ENCODE data around the gene XPO6. TPM values are rescaled to one million over a fixed set of nuclear protein-coding genes. Genes with fewer than 3 reads are reported as not detected.
"Not testable (repeated sequence)": the region's sequence is repeated elsewhere in the genome, so short reads cannot be mapped to it uniquely, and the experiment has no call there.

Gene XPO6
- total RNA-seq, 1 donor from 2014 or later = 72.7 TPM

DNA sequence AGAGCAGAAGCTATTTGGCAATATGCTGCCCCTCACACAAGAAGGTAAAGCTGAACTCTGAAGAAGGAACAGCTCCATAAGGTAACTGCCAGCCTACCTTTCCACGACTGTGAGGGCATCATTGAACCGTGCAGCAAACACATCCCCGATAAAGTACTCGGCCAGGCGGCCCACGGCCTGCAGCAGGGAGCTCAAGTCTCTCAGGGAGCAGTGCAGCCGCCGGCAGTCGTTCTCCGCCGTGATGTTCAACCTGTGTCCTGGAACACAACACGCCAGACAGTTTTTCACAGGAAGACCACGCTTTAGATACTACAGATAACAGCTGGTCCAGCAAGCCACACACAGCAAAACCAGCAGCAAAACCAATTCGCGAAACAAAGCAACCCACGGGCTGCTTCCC lies 86.2 kb downstream of the XPO6 start:
- H3K4me3 ChIP-seq = no peak overlapping the region
- H3K36me3 ChIP-seq = peaks cover 0 to 61% of the 10 kb centered on the region in 2 donors
- TF ChIP-seq, protein P1, sequence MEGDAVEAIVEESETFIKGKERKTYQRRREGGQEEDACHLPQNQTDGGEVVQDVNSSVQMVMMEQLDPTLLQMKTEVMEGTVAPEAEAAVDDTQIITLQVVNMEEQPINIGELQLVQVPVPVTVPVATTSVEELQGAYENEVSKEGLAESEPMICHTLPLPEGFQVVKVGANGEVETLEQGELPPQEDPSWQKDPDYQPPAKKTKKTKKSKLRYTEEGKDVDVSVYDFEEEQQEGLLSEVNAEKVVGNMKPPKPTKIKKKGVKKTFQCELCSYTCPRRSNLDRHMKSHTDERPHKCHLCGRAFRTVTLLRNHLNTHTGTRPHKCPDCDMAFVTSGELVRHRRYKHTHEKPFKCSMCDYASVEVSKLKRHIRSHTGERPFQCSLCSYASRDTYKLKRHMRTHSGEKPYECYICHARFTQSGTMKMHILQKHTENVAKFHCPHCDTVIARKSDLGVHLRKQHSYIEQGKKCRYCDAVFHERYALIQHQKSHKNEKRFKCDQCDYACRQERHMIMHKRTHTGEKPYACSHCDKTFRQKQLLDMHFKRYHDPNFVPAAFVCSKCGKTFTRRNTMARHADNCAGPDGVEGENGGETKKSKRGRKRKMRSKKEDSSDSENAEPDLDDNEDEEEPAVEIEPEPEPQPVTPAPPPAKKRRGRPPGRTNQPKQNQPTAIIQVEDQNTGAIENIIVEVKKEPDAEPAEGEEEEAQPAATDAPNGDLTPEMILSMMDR (IDR thresholded peaks at IDR 0.05) = no peak
- TF ChIP-seq POLR2A (IDR thresholded peaks at IDR 0.05) = no peak
- no peak for TF ChIP-seq POLR2AphosphoS5 (IDR thresholded peaks at IDR 0.05; ENCODE audit: insufficient read depth in 1 of 2, low read depth in 1 of 2)
- no peaks in the 10 kb centered on the region for H3K9me3 ChIP-seq
- DNase-seq (ENCODE audit: extremely low spot score in 2 of 2) = no peak
- intact Hi-C loops (cut with DNase I) = no loop called here
- no peaks in the 10 kb centered on the region for H3K27me3 ChIP-seq
- no peak overlapping the region for H3K27ac ChIP-seq
- peaks cover 11% of the 10 kb centered on the region for H3K4me1 ChIP-seq

DNA sequence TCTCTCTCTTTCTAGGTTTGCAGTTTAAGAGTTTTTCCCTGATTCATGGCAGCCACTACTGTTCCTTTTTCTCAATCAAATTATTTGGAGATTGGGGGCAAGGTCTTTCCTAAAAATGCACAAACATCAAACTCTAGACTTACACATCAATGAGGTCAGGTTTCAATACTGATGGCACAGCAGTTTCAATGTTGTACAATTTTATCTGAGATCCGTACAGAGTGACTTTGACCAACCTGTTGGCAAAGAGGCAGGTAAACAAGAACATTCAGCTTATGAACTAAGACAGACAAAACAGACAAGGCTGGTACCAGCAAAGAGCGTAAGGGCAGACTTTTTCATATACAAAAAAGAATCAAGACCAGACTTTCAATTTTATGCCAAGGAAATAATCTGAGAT lies 90.2 kb downstream of the XPO6 start:
- Histone ChIP-seq H3K27ac (no peak overlapping the region), H3K27me3 (no peaks in the 10 kb centered on the region), H3K4me3 (no peak overlapping the region), H3K4me1 (no peaks in the 10 kb centered on the region), H3K36me3 (peaks cover 0 to 91% of the 10 kb centered on the region in 2 donors), H3K9me3 (no peaks in the 10 kb centered on the region)
- intact Hi-C loops (cut with DNase I) = no loop called here
- DNase-seq (ENCODE audit: extremely low spot score in 2 of 2) = no peak
- no peak for TF ChIP-seq POLR2AphosphoS5 (IDR thresholded peaks at IDR 0.05; ENCODE audit: insufficient read depth in 1 of 2, low read depth in 1 of 2)

DNA sequence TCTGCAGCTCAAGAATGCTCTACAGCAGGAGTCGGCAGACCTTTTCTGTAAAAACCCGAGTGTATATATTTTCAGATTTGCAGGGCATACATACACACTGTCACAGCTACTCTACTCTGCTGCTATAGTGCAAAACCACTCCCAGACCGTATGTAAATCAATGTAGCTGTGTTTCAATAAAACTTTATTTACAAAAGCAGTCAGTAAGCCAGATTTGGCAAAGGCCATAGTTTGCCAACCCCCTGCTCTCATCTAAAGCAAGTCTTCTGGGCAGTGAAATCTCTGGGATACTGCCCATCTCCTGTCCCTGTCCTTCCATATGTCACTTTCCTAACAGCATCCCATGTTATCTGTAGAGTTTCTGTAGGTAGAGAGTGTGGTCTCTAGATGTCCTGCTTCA lies 91.0 kb downstream of the XPO6 start:
- Histone ChIP-seq H3K4me3 (no peak overlapping the region), H3K27me3 (no peaks in the 10 kb centered on the region), H3K9me3 (no peaks in the 10 kb centered on the region), H3K27ac (no peak overlapping the region), H3K36me3 (peaks cover 0 to 94% of the 10 kb centered on the region in 2 donors), H3K4me1 (no peaks in the 10 kb centered on the region)
- intact Hi-C loops (cut with DNase I) = no loop called here
- no peak for DNase-seq (ENCODE audit: extremely low spot score in 2 of 2)
- TF ChIP-seq, protein P1 (IDR thresholded peaks at IDR 0.05) = no peak
- TF ChIP-seq POLR2AphosphoS5 (IDR thresholded peaks at IDR 0.05; ENCODE audit: insufficient read depth in 1 of 2, low read depth in 1 of 2) (no peak), POLR2A (IDR thresholded peaks at IDR 0.05) (no peak)

DNA sequence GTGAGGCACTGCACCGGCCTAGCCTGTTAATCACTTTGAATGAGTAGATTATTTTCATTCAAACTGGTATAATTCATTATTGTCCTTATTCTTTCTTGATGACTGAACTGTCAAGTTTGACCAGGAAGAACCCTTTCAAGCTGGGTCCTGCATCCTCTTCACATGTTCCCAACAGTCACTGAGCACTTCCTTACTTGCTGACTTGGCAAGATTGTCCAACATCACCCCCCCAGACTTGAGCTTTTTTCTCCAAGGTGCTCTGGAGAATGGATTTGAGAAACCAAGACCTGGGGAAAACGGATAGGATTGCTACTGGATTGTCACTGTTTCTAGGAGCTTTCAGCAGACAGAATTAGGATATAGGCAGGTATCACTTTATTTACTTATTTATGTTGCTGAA lies 93.1 kb downstream of the XPO6 start:
- DNase-seq (ENCODE audit: extremely low spot score in 2 of 2) = no peak

DNA sequence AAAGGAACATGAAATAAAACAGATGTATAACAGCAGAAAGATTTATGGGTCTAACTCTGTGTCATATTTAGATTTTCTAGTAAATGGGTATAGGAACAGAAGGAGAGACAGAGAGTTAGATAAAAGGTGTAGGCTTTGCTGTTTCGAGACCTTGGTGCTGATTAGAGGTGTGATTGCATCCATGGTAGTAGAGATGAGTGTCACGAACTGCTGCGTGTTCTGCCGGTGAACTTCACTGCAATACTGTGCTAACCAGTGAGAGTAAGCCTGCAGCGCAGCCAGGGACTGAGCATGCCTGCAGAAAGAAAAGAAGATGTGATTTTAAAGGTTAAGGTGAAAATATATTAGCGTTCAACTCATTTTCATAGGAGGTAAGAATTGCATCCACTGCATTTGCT lies 94.6 kb downstream of the XPO6 start:
- H3K4me1 ChIP-seq = no peaks in the 10 kb centered on the region
- H3K27ac ChIP-seq = no peak overlapping the region
- intact Hi-C loops (cut with DNase I) = no loop called here
- TF ChIP-seq POLR2A (IDR thresholded peaks at IDR 0.05) (no peak), POLR2AphosphoS5 (IDR thresholded peaks at IDR 0.05; ENCODE audit: insufficient read depth in 1 of 2, low read depth in 1 of 2) (no peak)
- TF ChIP-seq, protein P1 (IDR thresholded peaks at IDR 0.05) = no peak
- H3K9me3 ChIP-seq = no peaks in the 10 kb centered on the region
- no peak for DNase-seq (ENCODE audit: extremely low spot score in 2 of 2)
- no peak overlapping the region for H3K4me3 ChIP-seq
- H3K27me3 ChIP-seq = no peaks in the 10 kb centered on the region
- peaks cover 0 to 83% of the 10 kb centered on the region in 2 donors for H3K36me3 ChIP-seq

More for the DNA sequence above, 93.1 kb downstream of the XPO6 start:
- no peak overlapping the region for H3K4me3 ChIP-seq
- no peaks in the 10 kb centered on the region for H3K4me1 ChIP-seq
- no peaks in the 10 kb centered on the region for H3K27me3 ChIP-seq
- H3K36me3 ChIP-seq = peaks cover 0 to 89% of the 10 kb centered on the region in 2 donors
- no peaks in the 10 kb centered on the region for H3K9me3 ChIP-seq
- TF ChIP-seq, protein P1 (IDR thresholded peaks at IDR 0.05) = no peak
- no peak for TF ChIP-seq POLR2AphosphoS5 (IDR thresholded peaks at IDR 0.05; ENCODE audit: insufficient read depth in 1 of 2, low read depth in 1 of 2)
- no peak for TF ChIP-seq POLR2A (IDR thresholded peaks at IDR 0.05)
- intact Hi-C loops (cut with DNase I) = no loop called here
- H3K27ac ChIP-seq = no peak overlapping the region

DNA sequence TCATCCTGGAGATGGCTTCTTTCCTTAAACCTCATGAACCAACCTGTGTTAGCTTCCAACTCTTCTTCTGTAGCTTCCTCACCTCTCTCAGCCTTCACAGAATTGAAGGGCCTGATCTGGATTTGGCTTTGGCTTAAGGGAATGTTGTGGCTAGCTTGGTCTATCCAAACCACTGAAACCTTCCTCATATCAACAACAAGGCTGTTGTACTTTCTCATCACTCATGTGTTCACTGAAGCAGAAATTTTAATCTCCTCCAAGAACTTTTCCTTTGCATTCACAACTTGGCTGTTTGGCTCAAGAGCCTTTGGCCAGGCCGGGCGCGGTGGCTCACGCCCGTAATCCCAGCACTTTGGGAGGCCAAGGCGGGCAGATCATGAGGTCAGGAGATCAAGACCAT lies 95.9 kb downstream of the XPO6 start:
- not testable (repeated sequence) for DNase-seq (ENCODE audit: extremely low spot score in 2 of 2); H3K27me3 ChIP-seq

More for the DNA sequence above, 95.9 kb downstream of the XPO6 start:
- H3K27ac ChIP-seq; H3K9me3 ChIP-seq; H3K4me3 ChIP-seq; H3K4me1 ChIP-seq; intact Hi-C loops (cut with DNase I): not testable (repeated sequence)
- peaks cover 0 to 79% of the 10 kb centered on the region in 2 donors for H3K36me3 ChIP-seq
